Measurements from ENCODE around the gene ARHGAP15.

GRCh38 chr2:143356336-143356735 is 227.1 kb downstream of the ARHGAP15 start:
- no peak for TF ChIP-seq CTCF (IDR thresholded peaks at IDR 0.05; ENCODE audit: low read depth, low read length, poor library complexity, severe bottlenecking)
- no peak for TF ChIP-seq EZH2phosphoT487 (IDR thresholded peaks at IDR 0.05; ENCODE audit: borderline replicate concordance, low read length)
